ENCODE results near the gene CDH8. TPM values are rescaled to one million over a fixed set of nuclear protein-coding genes. Genes with fewer than 3 reads are reported as not detected.

Gene CDH8
- total and polyA plus RNA-seq, 4 donors, result 0.09 TPM; not detected in 3

DNA sequence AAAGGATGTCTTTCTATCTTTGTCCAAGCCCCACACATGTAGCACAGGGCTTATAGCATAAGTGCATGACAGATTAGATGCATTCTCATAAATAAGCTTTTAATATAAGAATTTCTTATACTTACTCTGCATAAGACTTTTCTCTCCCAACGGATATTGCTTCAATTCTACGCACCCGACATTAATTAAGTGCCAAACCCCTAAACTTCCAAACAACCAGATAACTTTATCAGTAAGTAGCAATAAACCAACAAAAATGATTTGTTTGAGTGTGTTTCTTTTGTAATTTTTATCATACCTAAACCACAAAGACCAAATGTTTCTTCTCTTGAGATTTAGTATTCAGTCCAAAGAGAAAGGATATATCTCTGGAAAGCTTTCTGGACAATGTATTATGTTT lies 391.5 kb downstream of the CDH8 start:
- no peaks in the 10 kb centered on the region for H3K9me3 ChIP-seq (ENCODE audit: control insufficient read depth in 4 of 4, low read length in 3 of 4)
- H3K4me1 ChIP-seq (ENCODE audit: control insufficient read depth in 4 of 4, insufficient read depth in 4 of 4, low read length in 3 of 4), result no peaks in the 10 kb centered on the region
- H3K27me3 ChIP-seq (ENCODE audit: control insufficient read depth in 4 of 4, insufficient read depth in 4 of 4, low read length in 3 of 4), result no peaks in the 10 kb centered on the region
- H3K9ac ChIP-seq (ENCODE audit: low read depth in 1 of 2, low read length in 2 of 2), result no peak overlapping the region
- no peak overlapping the region for H3K4me3 ChIP-seq (ENCODE audit: low read depth in 1 of 3, low read length in 3 of 3)
- H3K27ac ChIP-seq (ENCODE audit: low read depth in 1 of 2, low read length in 2 of 2), result no peak overlapping the region
- 65% methylated on average over 3 of the region's 3 CpGs for WGBS
- TF ChIP-seq SP1 (IDR thresholded peaks at IDR 0.05), result no peak
- DNase-seq (ENCODE audit: low spot score), result no peak
- no peaks in the 10 kb centered on the region for H3K36me3 ChIP-seq (ENCODE audit: control insufficient read depth in 4 of 4, insufficient read depth in 3 of 4, low read depth in 1 of 4, low read length in 3 of 4)

DNA sequence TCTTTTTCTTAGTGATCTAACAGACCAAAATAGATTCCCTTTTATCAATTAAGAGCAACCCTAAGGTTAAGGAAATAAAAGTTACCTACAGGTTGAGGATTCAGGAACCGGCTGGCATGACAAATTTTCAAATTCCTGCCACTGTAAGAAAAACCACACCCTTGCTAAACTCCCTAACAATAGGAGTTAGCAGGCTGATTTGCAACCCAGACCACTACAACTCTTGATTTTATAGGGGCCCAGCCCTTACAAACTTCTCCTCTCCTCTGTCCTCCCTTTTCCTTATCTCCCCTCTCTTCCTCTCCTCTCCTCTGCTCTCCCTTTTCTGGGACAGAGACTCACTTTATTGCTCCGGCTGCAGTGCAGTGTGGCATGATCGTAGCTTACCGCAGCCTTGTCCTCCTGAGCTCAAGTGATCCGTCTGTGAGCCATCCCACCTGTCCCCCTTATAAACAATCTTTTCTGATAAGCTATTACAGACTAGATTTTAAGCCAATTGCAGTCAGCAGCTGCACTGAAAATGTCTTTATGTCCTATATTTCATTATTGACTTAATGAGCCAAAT lies 418.9 kb downstream of the CDH8 start:
- TF ChIP-seq, protein P1, sequence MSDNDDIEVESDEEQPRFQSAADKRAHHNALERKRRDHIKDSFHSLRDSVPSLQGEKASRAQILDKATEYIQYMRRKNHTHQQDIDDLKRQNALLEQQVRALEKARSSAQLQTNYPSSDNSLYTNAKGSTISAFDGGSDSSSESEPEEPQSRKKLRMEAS (IDR thresholded peaks at IDR 0.05), result no peak
- TF ChIP-seq, protein P2, sequence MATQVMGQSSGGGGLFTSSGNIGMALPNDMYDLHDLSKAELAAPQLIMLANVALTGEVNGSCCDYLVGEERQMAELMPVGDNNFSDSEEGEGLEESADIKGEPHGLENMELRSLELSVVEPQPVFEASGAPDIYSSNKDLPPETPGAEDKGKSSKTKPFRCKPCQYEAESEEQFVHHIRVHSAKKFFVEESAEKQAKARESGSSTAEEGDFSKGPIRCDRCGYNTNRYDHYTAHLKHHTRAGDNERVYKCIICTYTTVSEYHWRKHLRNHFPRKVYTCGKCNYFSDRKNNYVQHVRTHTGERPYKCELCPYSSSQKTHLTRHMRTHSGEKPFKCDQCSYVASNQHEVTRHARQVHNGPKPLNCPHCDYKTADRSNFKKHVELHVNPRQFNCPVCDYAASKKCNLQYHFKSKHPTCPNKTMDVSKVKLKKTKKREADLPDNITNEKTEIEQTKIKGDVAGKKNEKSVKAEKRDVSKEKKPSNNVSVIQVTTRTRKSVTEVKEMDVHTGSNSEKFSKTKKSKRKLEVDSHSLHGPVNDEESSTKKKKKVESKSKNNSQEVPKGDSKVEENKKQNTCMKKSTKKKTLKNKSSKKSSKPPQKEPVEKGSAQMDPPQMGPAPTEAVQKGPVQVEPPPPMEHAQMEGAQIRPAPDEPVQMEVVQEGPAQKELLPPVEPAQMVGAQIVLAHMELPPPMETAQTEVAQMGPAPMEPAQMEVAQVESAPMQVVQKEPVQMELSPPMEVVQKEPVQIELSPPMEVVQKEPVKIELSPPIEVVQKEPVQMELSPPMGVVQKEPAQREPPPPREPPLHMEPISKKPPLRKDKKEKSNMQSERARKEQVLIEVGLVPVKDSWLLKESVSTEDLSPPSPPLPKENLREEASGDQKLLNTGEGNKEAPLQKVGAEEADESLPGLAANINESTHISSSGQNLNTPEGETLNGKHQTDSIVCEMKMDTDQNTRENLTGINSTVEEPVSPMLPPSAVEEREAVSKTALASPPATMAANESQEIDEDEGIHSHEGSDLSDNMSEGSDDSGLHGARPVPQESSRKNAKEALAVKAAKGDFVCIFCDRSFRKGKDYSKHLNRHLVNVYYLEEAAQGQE (IDR thresholded peaks at IDR 0.05), result no peak
- TF ChIP-seq GABPA (IDR thresholded peaks at IDR 0.05 in 1 of 2, conservative IDR thresholded peaks at IDR 0.05 in 1 of 2) (no peak), TAF1 (conservative IDR thresholded peaks at IDR 0.05) (no peak), SP1 (IDR thresholded peaks at IDR 0.05) (no peak), EGR1 (IDR thresholded peaks at IDR 0.05; ENCODE audit: low read depth in 2 of 2) (no peak), HNF4A (conservative IDR thresholded peaks at IDR 0.05) (no peak), NR2F2 (IDR thresholded peaks at IDR 0.05) (no peak), FOXA2 (IDR thresholded peaks at IDR 0.05) (no peak), HNF4G (IDR thresholded peaks at IDR 0.05) (no peak), YY1 (IDR thresholded peaks at IDR 0.05) (no peak), JUND (IDR thresholded peaks at IDR 0.05) (no peak), FOXA1 (IDR thresholded peaks at IDR 0.05) (no peak), RXRA (IDR thresholded peaks at IDR 0.05) (no peak), RAD21 (IDR thresholded peaks at IDR 0.05) (no peak)
- TF ChIP-seq, protein P3, sequence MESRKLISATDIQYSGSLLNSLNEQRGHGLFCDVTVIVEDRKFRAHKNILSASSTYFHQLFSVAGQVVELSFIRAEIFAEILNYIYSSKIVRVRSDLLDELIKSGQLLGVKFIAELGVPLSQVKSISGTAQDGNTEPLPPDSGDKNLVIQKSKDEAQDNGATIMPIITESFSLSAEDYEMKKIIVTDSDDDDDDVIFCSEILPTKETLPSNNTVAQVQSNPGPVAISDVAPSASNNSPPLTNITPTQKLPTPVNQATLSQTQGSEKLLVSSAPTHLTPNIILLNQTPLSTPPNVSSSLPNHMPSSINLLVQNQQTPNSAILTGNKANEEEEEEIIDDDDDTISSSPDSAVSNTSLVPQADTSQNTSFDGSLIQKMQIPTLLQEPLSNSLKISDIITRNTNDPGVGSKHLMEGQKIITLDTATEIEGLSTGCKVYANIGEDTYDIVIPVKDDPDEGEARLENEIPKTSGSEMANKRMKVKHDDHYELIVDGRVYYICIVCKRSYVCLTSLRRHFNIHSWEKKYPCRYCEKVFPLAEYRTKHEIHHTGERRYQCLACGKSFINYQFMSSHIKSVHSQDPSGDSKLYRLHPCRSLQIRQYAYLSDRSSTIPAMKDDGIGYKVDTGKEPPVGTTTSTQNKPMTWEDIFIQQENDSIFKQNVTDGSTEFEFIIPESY (IDR thresholded peaks at IDR 0.05), result no peak
- TF ChIP-seq, protein P4, sequence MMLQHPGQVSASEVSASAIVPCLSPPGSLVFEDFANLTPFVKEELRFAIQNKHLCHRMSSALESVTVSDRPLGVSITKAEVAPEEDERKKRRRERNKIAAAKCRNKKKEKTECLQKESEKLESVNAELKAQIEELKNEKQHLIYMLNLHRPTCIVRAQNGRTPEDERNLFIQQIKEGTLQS (IDR thresholded peaks at IDR 0.05), result no peak
- TF ChIP-seq, protein P5, sequence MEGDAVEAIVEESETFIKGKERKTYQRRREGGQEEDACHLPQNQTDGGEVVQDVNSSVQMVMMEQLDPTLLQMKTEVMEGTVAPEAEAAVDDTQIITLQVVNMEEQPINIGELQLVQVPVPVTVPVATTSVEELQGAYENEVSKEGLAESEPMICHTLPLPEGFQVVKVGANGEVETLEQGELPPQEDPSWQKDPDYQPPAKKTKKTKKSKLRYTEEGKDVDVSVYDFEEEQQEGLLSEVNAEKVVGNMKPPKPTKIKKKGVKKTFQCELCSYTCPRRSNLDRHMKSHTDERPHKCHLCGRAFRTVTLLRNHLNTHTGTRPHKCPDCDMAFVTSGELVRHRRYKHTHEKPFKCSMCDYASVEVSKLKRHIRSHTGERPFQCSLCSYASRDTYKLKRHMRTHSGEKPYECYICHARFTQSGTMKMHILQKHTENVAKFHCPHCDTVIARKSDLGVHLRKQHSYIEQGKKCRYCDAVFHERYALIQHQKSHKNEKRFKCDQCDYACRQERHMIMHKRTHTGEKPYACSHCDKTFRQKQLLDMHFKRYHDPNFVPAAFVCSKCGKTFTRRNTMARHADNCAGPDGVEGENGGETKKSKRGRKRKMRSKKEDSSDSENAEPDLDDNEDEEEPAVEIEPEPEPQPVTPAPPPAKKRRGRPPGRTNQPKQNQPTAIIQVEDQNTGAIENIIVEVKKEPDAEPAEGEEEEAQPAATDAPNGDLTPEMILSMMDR (IDR thresholded peaks at IDR 0.05; ENCODE audit: low read depth, low read length, missing input control), result no peak
- no peaks in the 10 kb centered on the region for H3K9me3 ChIP-seq (ENCODE audit: control insufficient read depth in 4 of 4, low read length in 3 of 4)
- H3K27ac ChIP-seq (ENCODE audit: low read depth in 1 of 2, low read length in 2 of 2), result no peak overlapping the region
- no peaks in the 10 kb centered on the region for H3K36me3 ChIP-seq (ENCODE audit: control insufficient read depth in 4 of 4, insufficient read depth in 3 of 4, low read depth in 1 of 4, low read length in 3 of 4)
- no peak overlapping the region for H3K4me3 ChIP-seq (ENCODE audit: low read depth in 1 of 3, low read length in 3 of 3)
- no peaks in the 10 kb centered on the region for H3K4me1 ChIP-seq (ENCODE audit: control insufficient read depth in 4 of 4, insufficient read depth in 4 of 4, low read length in 3 of 4)
- H3K9ac ChIP-seq (ENCODE audit: low read depth in 1 of 2, low read length in 2 of 2), result no peak overlapping the region
- H3K27me3 ChIP-seq (ENCODE audit: control insufficient read depth in 4 of 4, insufficient read depth in 4 of 4, low read length in 3 of 4), result no peaks in the 10 kb centered on the region
- DNase-seq (ENCODE audit: low spot score), result no peak
- 58% methylated on average over 5 of the region's 5 CpGs for WGBS
